GM12878 (cell line): ENCODE measurements around the gene LRFN2.

Experiments
- ATF3 ChIP-seq: IDR thresholded peaks from 2 replicates; pipeline ENCODE4 v1.6.1; 2011; ENCODE audit warnings: low read depth, mild to moderate bottlenecking, low read length, moderate library complexity, borderline replicate concordance; ENCODE audit errors: extremely low read depth
- BCL11A ChIP-seq: IDR thresholded peaks from 2 replicates; pipeline ENCODE4 v1.6.1; 2011; ENCODE audit warnings: low read depth, low read length
- EP300 ChIP-seq, 2 experiments: fragments of 150-350 bp in 1 of 2; IDR thresholded peaks; 2 replicates each; pipeline ENCODE4 v1.6.1; 2011 to 2012; ENCODE audit warnings: low read depth in 2 of 2, low read length in 2 of 2, borderline replicate concordance in 1 of 2, improper control_type of control experiment in 1 of 2, inconsistent platforms in 1 of 2; ENCODE audit not compliant: control insufficient read depth in 1 of 2
- EZH2 ChIP-seq: IDR thresholded peaks from 2 replicates; pipeline ENCODE4 v1.6.1; 2012; ENCODE audit warnings: low read depth, mild to moderate bottlenecking, control low read depth, inconsistent platforms, low read length, borderline replicate concordance; ENCODE audit not compliant: control insufficient read depth
- HDAC6 ChIP-seq: fragments of 200-600 bp; sonication (generic); IDR thresholded peaks from one replicate; pipeline ENCODE4 v1.8.0; 2017; ENCODE audit warnings: antibody characterized with exemption; ENCODE audit not compliant: unreplicated experiment
- JUND ChIP-seq: IDR thresholded peaks from 2 replicates; pipeline ENCODE4 v1.6.1; 2012; ENCODE audit warnings: low read depth, mild to moderate bottlenecking, low read length, improper control_type of control experiment, moderate library complexity
- KAT2A ChIP-seq: conservative IDR thresholded peaks from 2 replicates; pipeline ENCODE4 v1.6.1; 2011; ENCODE audit warnings: low read depth, low read length; ENCODE audit not compliant: control insufficient read depth
- NR2C2 ChIP-seq: IDR thresholded peaks from 2 replicates; pipeline ENCODE4 v1.6.1; 2011; ENCODE audit warnings: borderline replicate concordance, low read depth; ENCODE audit not compliant: control insufficient read depth, insufficient read length
- PAX8 ChIP-seq: fragments of 450-650 bp; IDR thresholded peaks from 2 replicates; pipeline ENCODE4 v1.6.1; 2017; ENCODE audit warnings: mild to moderate bottlenecking, moderate library complexity
- SMAD1 ChIP-seq: fragments of 450-650 bp; IDR thresholded peaks from 2 replicates; pipeline ENCODE4 v1.6.1; 2018; ENCODE audit warnings: mild to moderate bottlenecking, low read depth; ENCODE audit not compliant: partially characterized antibody
- TAF1 ChIP-seq: IDR thresholded peaks from 2 replicates; pipeline ENCODE4 v1.6.1; 2011; ENCODE audit warnings: mild to moderate bottlenecking, low read depth, low read length, borderline replicate concordance
- TCF3 ChIP-seq: IDR thresholded peaks from 2 replicates; pipeline ENCODE4 v1.6.1; 2012; ENCODE audit warnings: low read depth, mild to moderate bottlenecking, low read length, borderline replicate concordance; ENCODE audit not compliant: insufficient read depth
- ZNF622 ChIP-seq: fragments of 450-650 bp; IDR thresholded peaks from 2 replicates; pipeline ENCODE4 v1.6.1; 2017; ENCODE audit warnings: mild to moderate bottlenecking, inconsistent platforms
- TF ChIP-seq, protein P1 (sequence below), 3 experiments: IDR thresholded peaks in 2 of 3; conservative IDR thresholded peaks in 1 of 3; 2 replicates each; pipeline ENCODE4 v1.5.1; 2011; ENCODE audit warnings: low read depth in 3 of 3, low read length in 3 of 3, mild to moderate bottlenecking in 3 of 3, control low read depth in 2 of 3, moderate library complexity in 2 of 3, inconsistent platforms in 1 of 3, mixed read lengths in 1 of 3; ENCODE audit not compliant: control insufficient read depth in 2 of 3, insufficient read depth in 1 of 3; ENCODE audit errors: extremely low read depth in 1 of 3

GRCh38 chr6:40455686-40456389 is 131.3 kb downstream of the LRFN2 start:
- TF ChIP-seq JUND: no peak
- TF ChIP-seq BCL11A: no peak
- TF ChIP-seq ATF3: no peak
- TF ChIP-seq EZH2: no peak
- TF ChIP-seq HDAC6: no peak
- TF ChIP-seq TCF3: no peak
- TF ChIP-seq, protein P1, sequence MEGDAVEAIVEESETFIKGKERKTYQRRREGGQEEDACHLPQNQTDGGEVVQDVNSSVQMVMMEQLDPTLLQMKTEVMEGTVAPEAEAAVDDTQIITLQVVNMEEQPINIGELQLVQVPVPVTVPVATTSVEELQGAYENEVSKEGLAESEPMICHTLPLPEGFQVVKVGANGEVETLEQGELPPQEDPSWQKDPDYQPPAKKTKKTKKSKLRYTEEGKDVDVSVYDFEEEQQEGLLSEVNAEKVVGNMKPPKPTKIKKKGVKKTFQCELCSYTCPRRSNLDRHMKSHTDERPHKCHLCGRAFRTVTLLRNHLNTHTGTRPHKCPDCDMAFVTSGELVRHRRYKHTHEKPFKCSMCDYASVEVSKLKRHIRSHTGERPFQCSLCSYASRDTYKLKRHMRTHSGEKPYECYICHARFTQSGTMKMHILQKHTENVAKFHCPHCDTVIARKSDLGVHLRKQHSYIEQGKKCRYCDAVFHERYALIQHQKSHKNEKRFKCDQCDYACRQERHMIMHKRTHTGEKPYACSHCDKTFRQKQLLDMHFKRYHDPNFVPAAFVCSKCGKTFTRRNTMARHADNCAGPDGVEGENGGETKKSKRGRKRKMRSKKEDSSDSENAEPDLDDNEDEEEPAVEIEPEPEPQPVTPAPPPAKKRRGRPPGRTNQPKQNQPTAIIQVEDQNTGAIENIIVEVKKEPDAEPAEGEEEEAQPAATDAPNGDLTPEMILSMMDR (IDR thresholded peaks at IDR 0.05 in 2 of 3, conservative IDR thresholded peaks at IDR 0.05 in 1 of 3; ENCODE audit: control insufficient read depth in 2 of 3, extremely low read depth in 1 of 3, insufficient read depth in 1 of 3, low read depth in 3 of 3, low read length in 3 of 3): no peak
- no peak for TF ChIP-seq NR2C2
- TF ChIP-seq TAF1: no peak
- TF ChIP-seq ZNF622: no peak
- no peak for TF ChIP-seq KAT2A
- no peak for TF ChIP-seq PAX8
- TF ChIP-seq SMAD1: no peak
- TF ChIP-seq EP300 (IDR thresholded peaks at IDR 0.05; ENCODE audit: borderline replicate concordance in 1 of 2, control insufficient read depth in 1 of 2, low read depth in 2 of 2, low read length in 2 of 2): no peak
